A549 (cell line): ENCODE data around the gene SELENBP1.

Source experiments
- MAFK ChIP-seq: fragments of 450-650 bp; IDR thresholded peaks from 2 replicates; pipeline ENCODE4 v1.6.1; 2014; ENCODE audit not compliant: partially characterized antibody
- POLR2A ChIP-seq: IDR thresholded peaks from 2 replicates; pipeline ENCODE4 v1.6.1; 2012; ENCODE audit warnings: mild to moderate bottlenecking, low read length
- POLR2AphosphoS2 ChIP-seq: conservative IDR thresholded peaks from 2 replicates; pipeline ENCODE4 v1.6.1; 2012; ENCODE audit warnings: low read length, improper control_type of control experiment, inconsistent platforms
- RAD21 ChIP-seq, 2 experiments: fragments of >200 bp in 1 of 2; sonication (Bioruptor Twin) in 1 of 2; formaldehyde crosslinking in 1 of 2; IDR thresholded peaks in 1 of 2; conservative IDR thresholded peaks in 1 of 2; 2 replicates in 1 of 2; 3 replicates in 1 of 2; pipeline ENCODE4 v1.6.1; 2012 to 2018; ENCODE audit warnings: inconsistent platforms in 1 of 2
- TF ChIP-seq, protein P1 (sequence below): fragments of >200 bp; sonication (Bioruptor Twin); formaldehyde crosslinking; IDR thresholded peaks from 3 replicates; pipeline ENCODE4 v1.5.1; 2016

DNA sequence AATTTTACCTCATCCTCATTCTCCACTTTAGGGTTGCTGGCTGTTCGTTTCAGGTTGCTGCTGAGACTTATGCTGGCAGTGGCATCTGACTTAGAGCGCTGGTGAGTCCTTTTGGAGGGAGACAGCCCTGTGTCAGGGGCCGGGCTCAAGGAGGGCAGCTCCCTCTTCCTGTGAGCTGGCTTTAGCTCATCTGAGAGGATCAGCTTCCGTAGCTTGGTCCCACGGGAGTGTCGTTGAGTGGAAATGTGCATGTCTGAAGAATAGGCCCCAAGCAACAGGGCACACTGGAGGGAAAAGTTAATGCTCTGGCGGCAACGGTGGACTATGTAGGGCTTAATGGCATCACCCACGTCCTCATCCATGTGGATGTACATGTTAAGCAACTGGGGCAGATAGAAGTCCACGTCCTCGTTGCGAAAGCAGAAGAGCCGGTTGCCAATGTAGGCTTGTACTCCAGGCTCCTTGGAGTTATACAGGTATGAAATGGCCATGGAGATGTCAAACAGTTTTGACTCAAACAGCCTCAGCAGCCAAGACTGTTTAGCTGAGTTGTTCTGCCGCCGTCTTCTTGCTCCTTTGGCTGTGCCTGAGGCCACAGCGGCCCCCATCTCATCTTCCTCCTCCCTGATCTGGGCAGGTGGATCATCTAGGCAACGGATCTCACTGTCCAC, 56.8 kb downstream of the SELENBP1 start:
- TF ChIP-seq, protein P1, sequence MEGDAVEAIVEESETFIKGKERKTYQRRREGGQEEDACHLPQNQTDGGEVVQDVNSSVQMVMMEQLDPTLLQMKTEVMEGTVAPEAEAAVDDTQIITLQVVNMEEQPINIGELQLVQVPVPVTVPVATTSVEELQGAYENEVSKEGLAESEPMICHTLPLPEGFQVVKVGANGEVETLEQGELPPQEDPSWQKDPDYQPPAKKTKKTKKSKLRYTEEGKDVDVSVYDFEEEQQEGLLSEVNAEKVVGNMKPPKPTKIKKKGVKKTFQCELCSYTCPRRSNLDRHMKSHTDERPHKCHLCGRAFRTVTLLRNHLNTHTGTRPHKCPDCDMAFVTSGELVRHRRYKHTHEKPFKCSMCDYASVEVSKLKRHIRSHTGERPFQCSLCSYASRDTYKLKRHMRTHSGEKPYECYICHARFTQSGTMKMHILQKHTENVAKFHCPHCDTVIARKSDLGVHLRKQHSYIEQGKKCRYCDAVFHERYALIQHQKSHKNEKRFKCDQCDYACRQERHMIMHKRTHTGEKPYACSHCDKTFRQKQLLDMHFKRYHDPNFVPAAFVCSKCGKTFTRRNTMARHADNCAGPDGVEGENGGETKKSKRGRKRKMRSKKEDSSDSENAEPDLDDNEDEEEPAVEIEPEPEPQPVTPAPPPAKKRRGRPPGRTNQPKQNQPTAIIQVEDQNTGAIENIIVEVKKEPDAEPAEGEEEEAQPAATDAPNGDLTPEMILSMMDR: no peak
- TF ChIP-seq POLR2AphosphoS2 (no peak), MAFK (no peak), POLR2A (no peak), RAD21 (conservative IDR thresholded peaks at IDR 0.05 in 1 of 2, IDR thresholded peaks at IDR 0.05 in 1 of 2) (no peak)
